SK-N-SH (cell line): ENCODE data around the gene CLIC4.

Experiments used
- CTCF ChIP-seq: fragments of 200-600 bp; sonication (generic); IDR thresholded peaks from 2 replicates; pipeline ENCODE4 v1.6.1; 2017; ENCODE audit warnings: antibody characterized with exemption, mild to moderate bottlenecking, moderate library complexity
- EP300 ChIP-seq, 2 experiments: IDR thresholded peaks; 2 replicates each; pipeline versions ENCODE4 v1.4.0 to v1.6.1; 2012; ENCODE audit warnings: borderline replicate concordance in 1 of 2, low read depth in 1 of 2, low read length in 1 of 2
- EZH2phosphoT487 ChIP-seq: fragments of 200-600 bp; sonication (generic); IDR thresholded peaks from 2 replicates; pipeline ENCODE4 v1.6.1; 2017; ENCODE audit warnings: low read depth, mixed run types, mild to moderate bottlenecking, antibody characterized with exemption, moderate library complexity, borderline replicate concordance
- GABPA ChIP-seq: IDR thresholded peaks from 2 replicates; pipeline ENCODE4 v1.4.0; 2012; ENCODE audit warnings: low read depth, mild to moderate bottlenecking
- JUND ChIP-seq: IDR thresholded peaks from 2 replicates; pipeline ENCODE4 v1.4.0; 2012
- MAX ChIP-seq: IDR thresholded peaks from 2 replicates; pipeline ENCODE4 v1.4.0; 2012; ENCODE audit warnings: low read depth
- POLR2AphosphoS5 ChIP-seq: IDR thresholded peaks from 2 replicates; pipeline ENCODE4 v1.6.1; 2012; ENCODE audit warnings: low read depth, low read length
- RCOR1 ChIP-seq: fragments of 150-350 bp; IDR thresholded peaks from 2 replicates; pipeline ENCODE4 v1.6.1; 2017; ENCODE audit warnings: antibody characterized with exemption, low read length
- REST ChIP-seq: IDR thresholded peaks from 2 replicates; pipeline ENCODE4 v1.6.1; 2012; ENCODE audit warnings: mild to moderate bottlenecking, low read depth, low read length, moderate library complexity
- RFX5 ChIP-seq: IDR thresholded peaks from 2 replicates; pipeline ENCODE4 v1.6.1; 2012; ENCODE audit warnings: mild to moderate bottlenecking, improper control_type of control experiment, low read length
- YY1 ChIP-seq: IDR thresholded peaks from 2 replicates; pipeline ENCODE4 v1.4.0; 2012; ENCODE audit warnings: low read depth, mild to moderate bottlenecking

- TF ChIP-seq GABPA (no peak), RCOR1 (no peak), CTCF (no peak), EZH2phosphoT487 (no peak), RFX5 (no peak), POLR2AphosphoS5 (no peak), YY1 (no peak), EP300 (IDR thresholded peaks at IDR 0.05; ENCODE audit: borderline replicate concordance in 1 of 2, low read depth in 1 of 2, low read length in 1 of 2) (no peak), REST (no peak), JUND (no peak), MAX (no peak)
Measured at GRCh38 chr1:24735156-24735508, 10.1 kb upstream of the CLIC4 start.
